Measurements from ENCODE around the gene TMEM63A. TPM values are rescaled to one million over a fixed set of nuclear protein-coding genes. Genes with fewer than 3 reads are reported as not detected.

Gene TMEM63A
- total and polyA plus RNA-seq, 2 donors (not counting 1 experiment from before 2014, with no cell fraction given) = 14.5 to 24.1 TPM

DNA sequence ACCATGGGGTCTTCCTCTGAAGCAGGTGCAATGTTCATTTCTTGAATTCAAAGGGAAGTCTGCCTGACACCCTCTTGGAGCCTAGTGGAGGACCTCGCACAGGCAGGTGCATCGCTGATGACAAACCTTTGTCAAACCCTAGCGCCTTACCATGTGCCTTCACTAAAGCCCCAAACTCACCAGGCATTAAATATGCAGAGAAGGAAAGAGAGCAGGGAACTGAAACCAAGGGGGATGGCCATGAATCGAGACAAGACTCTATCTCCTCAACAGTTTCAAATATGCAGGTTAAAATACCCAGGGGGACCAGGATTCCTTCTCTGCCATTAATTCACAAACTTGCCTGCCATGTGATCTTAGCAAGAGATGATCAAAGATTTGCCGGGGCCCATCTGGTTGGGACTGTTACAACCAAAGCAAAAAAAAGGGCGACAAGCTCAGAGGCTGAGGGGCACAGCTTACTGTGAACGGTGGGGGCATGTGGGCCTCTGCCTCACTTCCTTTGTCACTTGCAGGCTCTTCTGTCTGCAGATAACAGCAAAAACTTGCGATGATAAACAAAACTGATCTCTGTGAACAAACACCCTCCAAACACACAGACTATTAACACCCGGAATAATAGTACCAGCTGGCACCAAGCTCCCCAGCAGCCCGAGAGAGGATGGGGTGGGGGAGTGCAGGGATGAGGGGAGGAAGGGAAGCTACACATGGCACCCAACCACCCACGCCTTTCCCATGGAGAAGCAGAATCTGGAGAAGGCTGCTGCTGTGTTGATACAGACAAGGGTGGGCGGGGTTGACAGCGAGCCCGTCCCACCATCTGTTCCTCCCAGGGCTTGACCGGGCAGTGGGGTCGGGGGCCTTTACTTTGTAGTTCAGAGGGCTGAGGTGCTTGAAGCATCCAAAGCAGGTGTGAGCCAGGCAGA, 33.9 kb downstream of the TMEM63A start:
- no peaks in the 10 kb centered on the region for H3K27me3 ChIP-seq (ENCODE audit: control insufficient read depth, insufficient read depth, low read length)
- DNase-seq (ENCODE audit: low read depth in 2 of 2) = no peak

GRCh38 chr1:225847610-225848009, 34.6 kb downstream of the TMEM63A start:
- Histone ChIP-seq H3K9ac (ENCODE audit: insufficient read depth, low read length) (no peak overlapping the region), H3K4me3 (replicated peaks in 1 of 4; ENCODE audit: control extremely low read depth in 1 of 4, insufficient read depth in 1 of 4, low read depth in 3 of 4, low read length in 4 of 4) (no peak overlapping the region), H3K9me3 (ENCODE audit: control insufficient read depth, insufficient read depth, low read depth, low read length) (no peaks in the 10 kb centered on the region), H3K79me2 (ENCODE audit: control insufficient read depth, insufficient read depth, low read length) (no peaks in the 10 kb centered on the region), H2AFZ (ENCODE audit: low read length) (no peak overlapping the region), H3K27me3 (ENCODE audit: control insufficient read depth, insufficient read depth, low read length) (no peaks in the 10 kb centered on the region), H3K36me3 (ENCODE audit: control insufficient read depth, insufficient read depth, low read length) (peaks cover 21% of the 10 kb centered on the region), H3K27ac (ENCODE audit: insufficient read depth, low read length) (no peak overlapping the region), H3K4me2 (ENCODE audit: extremely low read depth, insufficient read depth, low read length) (no peak overlapping the region), H3K4me1 (ENCODE audit: control insufficient read depth, extremely low read depth, insufficient read depth, low read length) (no peaks in the 10 kb centered on the region), H4K20me1 (ENCODE audit: control insufficient read depth, extremely low read depth, insufficient read depth, low read length) (no peaks in the 10 kb centered on the region)
- DNase-seq (ENCODE audit: low read depth in 2 of 2) = no peak
- TF ChIP-seq, protein P1, sequence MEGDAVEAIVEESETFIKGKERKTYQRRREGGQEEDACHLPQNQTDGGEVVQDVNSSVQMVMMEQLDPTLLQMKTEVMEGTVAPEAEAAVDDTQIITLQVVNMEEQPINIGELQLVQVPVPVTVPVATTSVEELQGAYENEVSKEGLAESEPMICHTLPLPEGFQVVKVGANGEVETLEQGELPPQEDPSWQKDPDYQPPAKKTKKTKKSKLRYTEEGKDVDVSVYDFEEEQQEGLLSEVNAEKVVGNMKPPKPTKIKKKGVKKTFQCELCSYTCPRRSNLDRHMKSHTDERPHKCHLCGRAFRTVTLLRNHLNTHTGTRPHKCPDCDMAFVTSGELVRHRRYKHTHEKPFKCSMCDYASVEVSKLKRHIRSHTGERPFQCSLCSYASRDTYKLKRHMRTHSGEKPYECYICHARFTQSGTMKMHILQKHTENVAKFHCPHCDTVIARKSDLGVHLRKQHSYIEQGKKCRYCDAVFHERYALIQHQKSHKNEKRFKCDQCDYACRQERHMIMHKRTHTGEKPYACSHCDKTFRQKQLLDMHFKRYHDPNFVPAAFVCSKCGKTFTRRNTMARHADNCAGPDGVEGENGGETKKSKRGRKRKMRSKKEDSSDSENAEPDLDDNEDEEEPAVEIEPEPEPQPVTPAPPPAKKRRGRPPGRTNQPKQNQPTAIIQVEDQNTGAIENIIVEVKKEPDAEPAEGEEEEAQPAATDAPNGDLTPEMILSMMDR (conservative IDR thresholded peaks at IDR 0.05 in 1 of 2, IDR thresholded peaks at IDR 0.05 in 1 of 2; ENCODE audit: low read depth in 1 of 2, low read length in 2 of 2) = no peak
- no peak for TF ChIP-seq EZH2 (IDR thresholded peaks at IDR 0.05; ENCODE audit: low read length, missing control alignments)

More for the DNA sequence above, 33.9 kb downstream of the TMEM63A start:
- Histone ChIP-seq H3K4me3 (replicated peaks in 1 of 4; ENCODE audit: control extremely low read depth in 1 of 4, insufficient read depth in 1 of 4, low read depth in 3 of 4, low read length in 4 of 4) (no peak overlapping the region), H3K27ac (ENCODE audit: insufficient read depth, low read length) (no peak overlapping the region), H3K36me3 (ENCODE audit: control insufficient read depth, insufficient read depth, low read length) (peaks cover 20% of the 10 kb centered on the region), H3K79me2 (ENCODE audit: control insufficient read depth, insufficient read depth, low read length) (no peaks in the 10 kb centered on the region), H3K9ac (ENCODE audit: insufficient read depth, low read length) (no peak overlapping the region), H3K4me2 (ENCODE audit: extremely low read depth, insufficient read depth, low read length) (no peak overlapping the region), H3K9me3 (ENCODE audit: control insufficient read depth, insufficient read depth, low read depth, low read length) (no peaks in the 10 kb centered on the region), H4K20me1 (ENCODE audit: control insufficient read depth, extremely low read depth, insufficient read depth, low read length) (no peaks in the 10 kb centered on the region), H3K4me1 (ENCODE audit: control insufficient read depth, extremely low read depth, insufficient read depth, low read length) (no peaks in the 10 kb centered on the region), H2AFZ (ENCODE audit: low read length) (no peak overlapping the region)
- TF ChIP-seq, protein P1 (conservative IDR thresholded peaks at IDR 0.05 in 1 of 2, IDR thresholded peaks at IDR 0.05 in 1 of 2; ENCODE audit: low read depth in 1 of 2, low read length in 2 of 2) = no peak
- TF ChIP-seq EZH2 (IDR thresholded peaks at IDR 0.05; ENCODE audit: low read length, missing control alignments) = no peak

GRCh38 chr1:225846331-225847310, 35.6 kb downstream of the TMEM63A start:
- Histone ChIP-seq H3K27ac (ENCODE audit: insufficient read depth, low read length) (no peak overlapping the region), H3K4me1 (ENCODE audit: control insufficient read depth, extremely low read depth, insufficient read depth, low read length) (no peaks in the 10 kb centered on the region), H4K20me1 (ENCODE audit: control insufficient read depth, extremely low read depth, insufficient read depth, low read length) (no peaks in the 10 kb centered on the region), H3K9me3 (ENCODE audit: control insufficient read depth, insufficient read depth, low read depth, low read length) (no peaks in the 10 kb centered on the region), H3K4me2 (ENCODE audit: extremely low read depth, insufficient read depth, low read length) (no peak overlapping the region), H2AFZ (ENCODE audit: low read length) (no peak overlapping the region), H3K9ac (ENCODE audit: insufficient read depth, low read length) (no peak overlapping the region), H3K27me3 (ENCODE audit: control insufficient read depth, insufficient read depth, low read length) (no peaks in the 10 kb centered on the region), H3K4me3 (replicated peaks in 1 of 4; ENCODE audit: control extremely low read depth in 1 of 4, insufficient read depth in 1 of 4, low read depth in 3 of 4, low read length in 4 of 4) (no peak overlapping the region), H3K79me2 (ENCODE audit: control insufficient read depth, insufficient read depth, low read length) (no peaks in the 10 kb centered on the region), H3K36me3 (ENCODE audit: control insufficient read depth, insufficient read depth, low read length) (peaks cover 21% of the 10 kb centered on the region)
- TF ChIP-seq EZH2 (IDR thresholded peaks at IDR 0.05; ENCODE audit: low read length, missing control alignments) = no peak
- TF ChIP-seq, protein P1 (conservative IDR thresholded peaks at IDR 0.05 in 1 of 2, IDR thresholded peaks at IDR 0.05 in 1 of 2; ENCODE audit: low read depth in 1 of 2, low read length in 2 of 2) = no peak
- DNase-seq (ENCODE audit: low read depth in 2 of 2) = no peak

All from fibroblast of lung (primary cell).